Astrocyte (in vitro differentiated cells and primary cell): Measurements from ENCODE around the gene TENM4. TPM values are rescaled to one million over a fixed set of nuclear protein-coding genes. Genes with fewer than 3 reads are reported as not detected.

Experiments used
- DNase-seq: peaks from one replicate; pipeline ENCODE4 v3.0.0-alpha.2; 2010; ENCODE audit warnings: low read depth
- FAIRE-seq: peaks from 2 replicates; lab custom pipeline; 2011; peaks lifted over from hg19 to GRCh38; lab: Jason Lieb, UNC
- H2AFZ ChIP-seq: 2 replicates; pipeline ENCODE4 v1.6.0; 2012; ENCODE audit warnings: low read depth, low read length, inconsistent platforms
- H3K27ac ChIP-seq: 2 replicates; pipeline ENCODE4 v1.5.1; 2011; ENCODE audit warnings: low read depth, low read length, inconsistent platforms
- H3K27me3 ChIP-seq: 2 replicates; pipeline ENCODE4 v1.6.0; 2011; ENCODE audit warnings: low read length, inconsistent platforms; ENCODE audit not compliant: insufficient read depth
- H3K36me3 ChIP-seq: 2 replicates; pipeline ENCODE4 v1.5.1; 2011; ENCODE audit warnings: low read length, inconsistent platforms; ENCODE audit not compliant: insufficient read depth
- H3K4me1 ChIP-seq: 2 replicates; pipeline ENCODE4 v1.5.1; 2011; ENCODE audit warnings: low read length, inconsistent platforms; ENCODE audit not compliant: insufficient read depth
- H3K4me2 ChIP-seq: 2 replicates; pipeline ENCODE4 v1.6.0; 2012; ENCODE audit warnings: low read length, inconsistent platforms
- H3K4me3 ChIP-seq: 2 replicates; pipeline ENCODE4 v1.5.1; 2011; ENCODE audit warnings: low read depth, mild to moderate bottlenecking, low read length, inconsistent platforms; ENCODE audit not compliant: insufficient read depth
- H3K79me2 ChIP-seq: 2 replicates; pipeline ENCODE4 v1.6.0; 2012; ENCODE audit warnings: mild to moderate bottlenecking, low read length, inconsistent platforms; ENCODE audit not compliant: insufficient read depth
- H3K9ac ChIP-seq: 2 replicates; pipeline ENCODE4 v1.6.0; 2012; ENCODE audit warnings: mild to moderate bottlenecking, low read length, inconsistent platforms
- H3K9me3 ChIP-seq: 2 replicates; pipeline ENCODE4 v1.5.1; 2012; ENCODE audit warnings: low read depth, mild to moderate bottlenecking, low read length, inconsistent platforms; ENCODE audit not compliant: insufficient read depth
- H4K20me1 ChIP-seq: 2 replicates; pipeline ENCODE4 v1.6.0; 2012; ENCODE audit warnings: low read length, inconsistent platforms; ENCODE audit not compliant: insufficient read depth
- H3K27ac Mint-ChIP-seq: one replicate; pipeline ENCODE4 v1.8.0; 2021; ENCODE audit warnings: mild to moderate bottlenecking, mixed read lengths; ENCODE audit not compliant: unreplicated experiment
- H3K27me3 Mint-ChIP-seq: one replicate; pipeline ENCODE4 v1.8.0; 2021; ENCODE audit warnings: low read depth, mixed read lengths; ENCODE audit not compliant: unreplicated experiment
- H3K36me3 Mint-ChIP-seq: one replicate; pipeline ENCODE4 v1.8.0; 2021; ENCODE audit warnings: low read depth, mixed read lengths; ENCODE audit not compliant: unreplicated experiment
- H3K4me1 Mint-ChIP-seq: one replicate; pipeline ENCODE4 v1.8.0; 2021; ENCODE audit warnings: low read depth, mixed read lengths; ENCODE audit not compliant: unreplicated experiment
- H3K4me3 Mint-ChIP-seq: one replicate; pipeline ENCODE4 v1.8.0; 2021; ENCODE audit warnings: mild to moderate bottlenecking, moderate library complexity, mixed read lengths; ENCODE audit not compliant: unreplicated experiment
- H3K9me3 Mint-ChIP-seq: one replicate; pipeline ENCODE4 v1.8.0; 2021; ENCODE audit warnings: mild to moderate bottlenecking, mixed read lengths; ENCODE audit not compliant: unreplicated experiment
- EZH2 ChIP-seq: IDR thresholded peaks from 2 replicates; pipeline ENCODE4 v1.6.1; 2012; ENCODE audit warnings: mild to moderate bottlenecking, low read length, inconsistent platforms; ENCODE audit not compliant: insufficient read depth
- total RNA-seq: library from RNA; stranded (reverse); gene quantifications from 2 replicates; pipeline ENCODE4 v1.2.1, GENCODE V29; 2021
- TF ChIP-seq, protein P1 (sequence below): IDR thresholded peaks from 2 replicates; pipeline ENCODE4 v1.5.1; 2011; ENCODE audit warnings: low read depth, mild to moderate bottlenecking, inconsistent platforms, low read length, moderate library complexity; ENCODE audit not compliant: insufficient read depth

The TENM4 gene
- total RNA-seq, 1 donor from 2014 or later, result 7.5 TPM

GRCh38 chr11:78630561-78631303 is 810.1 kb downstream of the TENM4 start:
- TF ChIP-seq EZH2, result no peak
- TF ChIP-seq, protein P1, sequence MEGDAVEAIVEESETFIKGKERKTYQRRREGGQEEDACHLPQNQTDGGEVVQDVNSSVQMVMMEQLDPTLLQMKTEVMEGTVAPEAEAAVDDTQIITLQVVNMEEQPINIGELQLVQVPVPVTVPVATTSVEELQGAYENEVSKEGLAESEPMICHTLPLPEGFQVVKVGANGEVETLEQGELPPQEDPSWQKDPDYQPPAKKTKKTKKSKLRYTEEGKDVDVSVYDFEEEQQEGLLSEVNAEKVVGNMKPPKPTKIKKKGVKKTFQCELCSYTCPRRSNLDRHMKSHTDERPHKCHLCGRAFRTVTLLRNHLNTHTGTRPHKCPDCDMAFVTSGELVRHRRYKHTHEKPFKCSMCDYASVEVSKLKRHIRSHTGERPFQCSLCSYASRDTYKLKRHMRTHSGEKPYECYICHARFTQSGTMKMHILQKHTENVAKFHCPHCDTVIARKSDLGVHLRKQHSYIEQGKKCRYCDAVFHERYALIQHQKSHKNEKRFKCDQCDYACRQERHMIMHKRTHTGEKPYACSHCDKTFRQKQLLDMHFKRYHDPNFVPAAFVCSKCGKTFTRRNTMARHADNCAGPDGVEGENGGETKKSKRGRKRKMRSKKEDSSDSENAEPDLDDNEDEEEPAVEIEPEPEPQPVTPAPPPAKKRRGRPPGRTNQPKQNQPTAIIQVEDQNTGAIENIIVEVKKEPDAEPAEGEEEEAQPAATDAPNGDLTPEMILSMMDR, result peak; percentile 6
- Histone ChIP-seq H3K4me3 (no peak overlapping the region), H3K4me2 (no peak overlapping the region), H4K20me1 (no peaks in the 10 kb centered on the region), H3K9me3 (peaks cover 5% of the 10 kb centered on the region), H2AFZ (no peak overlapping the region), H3K27ac (no peak overlapping the region), H3K4me1 (no peaks in the 10 kb centered on the region), H3K79me2 (no peaks in the 10 kb centered on the region), H3K27me3 (peaks cover 2% of the 10 kb centered on the region), H3K36me3 (no peaks in the 10 kb centered on the region), H3K9ac (no peak overlapping the region)
- Mint-ChIP-seq H3K27ac (no peak overlapping the region), H3K27me3 (peaks cover 4% of the 10 kb centered on the region), H3K4me3 (no peak overlapping the region), H3K36me3 (no peaks in the 10 kb centered on the region), H3K9me3 (peaks cover 33% of the 10 kb centered on the region), H3K4me1 (no peaks in the 10 kb centered on the region)
- FAIRE-seq (no peak), DNase-seq (no peak)

GRCh38 chr11:78630155-78630554 is 810.7 kb downstream of the TENM4 start:
- Histone ChIP-seq H3K79me2 (no peaks in the 10 kb centered on the region), H4K20me1 (no peaks in the 10 kb centered on the region), H3K4me1 (no peaks in the 10 kb centered on the region), H3K4me2 (no peak overlapping the region), H3K9me3 (peaks cover 5% of the 10 kb centered on the region), H3K4me3 (no peak overlapping the region), H3K27me3 (peaks cover 2% of the 10 kb centered on the region), H3K36me3 (no peaks in the 10 kb centered on the region), H3K9ac (no peak overlapping the region), H3K27ac (no peak overlapping the region), H2AFZ (no peak overlapping the region)
- Mint-ChIP-seq H3K27ac (no peak overlapping the region), H3K9me3 (peaks cover 33% of the 10 kb centered on the region), H3K36me3 (no peaks in the 10 kb centered on the region), H3K27me3 (peaks cover 5% of the 10 kb centered on the region), H3K4me1 (no peaks in the 10 kb centered on the region), H3K4me3 (no peak overlapping the region)
- DNase-seq, result no peak
- no peak for FAIRE-seq
- TF ChIP-seq, protein P1, result no peak
- TF ChIP-seq EZH2, result no peak

DNA sequence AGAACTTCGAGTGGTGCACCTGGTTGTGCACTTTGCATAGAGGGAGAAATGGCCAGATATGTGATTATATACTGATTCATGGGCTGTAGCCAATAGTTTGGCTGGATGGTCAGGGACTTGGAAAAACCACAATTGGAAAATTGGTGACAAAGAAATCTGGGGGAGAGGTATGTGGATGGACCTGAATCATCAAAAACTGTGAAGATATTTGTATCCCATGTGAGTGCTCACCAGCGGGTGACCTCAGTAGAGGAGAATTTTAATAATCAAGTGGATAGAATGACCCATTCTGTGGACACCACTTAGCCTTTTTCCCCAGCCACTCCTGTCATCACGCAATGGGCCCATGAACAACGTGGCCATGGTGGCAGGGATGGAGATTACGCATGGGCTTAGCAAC is 818.2 kb downstream of the TENM4 start:
- peaks cover 21% of the 10 kb centered on the region for H3K9me3 Mint-ChIP-seq
- Histone ChIP-seq H3K9ac (no peak overlapping the region), H3K27me3 (peaks cover 2% of the 10 kb centered on the region), H3K4me2 (no peak overlapping the region), H2AFZ (no peak overlapping the region), H3K79me2 (no peaks in the 10 kb centered on the region), H3K4me3 (no peak overlapping the region), H3K36me3 (no peaks in the 10 kb centered on the region), H4K20me1 (no peaks in the 10 kb centered on the region), H3K27ac (no peak overlapping the region), H3K9me3 (peaks cover 2% of the 10 kb centered on the region), H3K4me1 (no peaks in the 10 kb centered on the region)
- H3K36me3 Mint-ChIP-seq, result peaks cover 7% of the 10 kb centered on the region
- TF ChIP-seq, protein P1, result no peak
- TF ChIP-seq EZH2, result no peak
- peaks cover 7% of the 10 kb centered on the region for H3K27me3 Mint-ChIP-seq
- no peak overlapping the region for H3K27ac Mint-ChIP-seq
- no peak for FAIRE-seq
- DNase-seq, result no peak
- no peak overlapping the region for H3K4me3 Mint-ChIP-seq
- no peaks in the 10 kb centered on the region for H3K4me1 Mint-ChIP-seq
